ENCODE data around the gene IL3.

GRCh38 chr5:132057498-132058255 is 2.8 kb upstream of the IL3 start:
- TF ChIP-seq ZNF70 (CRISPR knock-in tag; IDR thresholded peaks at IDR 0.05), result no peak
- TF ChIP-seq ESRRG (CRISPR knock-in tag; IDR thresholded peaks at IDR 0.05), result no peak
